ENCODE data around the gene GMDS.

The GMDS gene

GRCh38 chr6:1821164-1821512 lies 424.3 kb downstream of the GMDS start:
- no peak for FAIRE-seq

GRCh38 chr6:1820714-1821113 lies 424.7 kb downstream of the GMDS start:
- no peak for FAIRE-seq

DNA sequence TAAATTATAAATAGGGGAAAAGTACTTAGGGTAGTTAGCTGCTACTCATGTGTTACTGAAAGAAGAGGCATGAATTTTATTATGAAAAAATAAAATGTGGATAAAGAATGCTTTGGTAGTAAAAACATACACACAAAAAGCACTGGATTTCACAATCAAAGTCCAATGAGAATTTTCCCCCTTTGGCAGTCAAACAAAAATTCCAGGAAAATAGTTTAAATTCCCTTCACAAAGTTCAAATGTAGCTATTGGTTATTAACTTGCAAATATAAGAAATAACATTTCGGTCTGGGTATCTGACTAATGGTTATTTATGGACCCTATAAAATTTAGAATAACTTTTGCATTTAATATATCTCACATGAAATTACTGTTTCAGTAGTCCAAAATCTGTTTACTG lies 425.2 kb downstream of the GMDS start:
- no peak for FAIRE-seq

DNA sequence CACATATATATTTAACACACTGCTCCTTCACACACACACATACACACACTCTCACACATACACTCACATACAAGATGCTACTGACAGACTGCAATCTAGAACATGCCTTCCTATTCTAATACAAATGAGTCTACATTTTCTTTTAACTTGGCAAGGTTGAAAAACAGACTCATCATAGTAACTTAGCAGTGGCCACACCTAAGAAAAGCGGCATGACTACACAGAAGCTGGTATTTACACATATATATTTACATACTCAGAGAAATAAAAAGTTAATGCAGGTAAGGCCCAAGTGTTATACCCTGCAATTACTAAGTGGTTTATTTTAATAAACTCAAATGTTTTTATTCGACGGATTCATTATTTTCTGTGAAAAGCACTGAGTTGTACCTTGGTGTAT lies 426.4 kb downstream of the GMDS start:
- no peak for FAIRE-seq

- FAIRE-seq = no peak
These were observed 428.2 kb downstream of the GMDS start for GRCh38 chr6:1817033-1817761.

- FAIRE-seq = no peak
These were observed 429.5 kb downstream of the GMDS start for GRCh38 chr6:1815827-1816452.

DNA sequence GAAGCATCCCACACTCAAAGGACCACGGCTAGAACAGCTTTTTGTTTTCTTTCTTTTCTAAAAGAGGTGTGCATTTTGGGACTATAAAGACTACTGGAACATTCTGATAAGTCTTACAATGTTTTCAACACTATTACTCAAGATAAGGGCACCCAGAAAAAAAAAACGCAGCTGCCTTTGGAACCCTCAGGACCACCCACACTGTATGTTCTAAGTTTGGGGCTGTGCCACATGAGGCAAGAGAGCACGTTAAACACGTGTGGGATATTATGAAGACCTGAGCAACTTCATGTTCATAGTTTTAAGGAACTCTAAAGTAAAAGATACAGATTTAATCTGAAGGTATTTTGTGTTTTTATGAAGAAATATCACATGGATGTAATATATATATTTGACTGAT lies 431.1 kb downstream of the GMDS start:
- FAIRE-seq = no peak

- no peak for FAIRE-seq
These were observed 432.9 kb downstream of the GMDS start for GRCh38 chr6:1812487-1812886.

DNA sequence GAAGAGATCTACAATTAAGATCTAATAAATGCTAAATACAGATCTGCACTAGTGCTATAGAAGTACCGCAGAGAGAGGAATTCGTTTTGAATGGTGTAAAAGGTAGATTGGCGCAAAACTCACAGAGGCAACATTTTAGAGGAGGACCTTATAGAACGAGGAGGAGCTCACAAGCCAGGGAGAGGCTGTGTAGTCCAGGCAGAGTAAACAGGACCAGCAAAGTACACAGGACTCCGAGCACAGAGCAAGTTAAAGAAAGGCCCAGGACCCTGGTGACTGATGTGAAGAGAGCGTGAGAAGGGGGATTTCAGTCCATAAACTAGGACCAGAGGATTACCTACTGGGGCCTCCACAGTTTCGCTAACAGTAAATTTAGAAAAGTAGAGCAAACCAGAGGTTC lies 433.4 kb downstream of the GMDS start:
- no peak for FAIRE-seq

- no peak for FAIRE-seq
These were observed 434.5 kb downstream of the GMDS start for GRCh38 chr6:1810880-1811279.

DNA sequence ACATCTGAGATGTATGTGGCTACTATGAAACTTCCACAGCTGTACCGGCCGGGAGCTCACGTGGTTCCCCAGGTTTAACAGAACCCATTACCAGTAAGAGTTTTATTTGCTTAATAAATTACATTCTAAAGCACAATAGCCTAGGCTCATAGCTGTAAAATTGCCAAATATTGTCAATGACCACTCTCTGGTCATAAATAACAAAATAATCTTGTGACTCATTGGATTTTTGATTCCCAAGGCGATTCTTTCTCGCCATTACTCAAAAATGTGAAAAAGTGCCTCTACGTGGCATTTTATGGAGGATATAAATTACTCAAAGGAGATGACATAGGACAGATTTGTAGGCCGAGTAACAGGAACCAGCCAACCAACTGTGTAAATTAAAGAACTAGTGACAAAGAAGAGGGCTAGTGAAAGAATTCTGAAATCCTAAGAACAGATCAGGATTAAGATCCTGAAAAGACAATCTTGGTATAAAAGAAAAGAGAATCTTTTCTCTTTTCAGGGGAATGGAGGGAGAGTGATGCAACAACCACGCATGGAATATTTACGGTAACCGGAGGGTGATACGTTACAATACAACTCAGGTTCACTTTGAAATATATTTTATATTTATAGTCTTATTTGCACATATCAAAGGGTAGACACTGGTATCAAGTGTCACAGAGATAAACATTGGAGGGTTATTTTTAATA lies 436.0 kb downstream of the GMDS start:
- no peak for FAIRE-seq

DNA sequence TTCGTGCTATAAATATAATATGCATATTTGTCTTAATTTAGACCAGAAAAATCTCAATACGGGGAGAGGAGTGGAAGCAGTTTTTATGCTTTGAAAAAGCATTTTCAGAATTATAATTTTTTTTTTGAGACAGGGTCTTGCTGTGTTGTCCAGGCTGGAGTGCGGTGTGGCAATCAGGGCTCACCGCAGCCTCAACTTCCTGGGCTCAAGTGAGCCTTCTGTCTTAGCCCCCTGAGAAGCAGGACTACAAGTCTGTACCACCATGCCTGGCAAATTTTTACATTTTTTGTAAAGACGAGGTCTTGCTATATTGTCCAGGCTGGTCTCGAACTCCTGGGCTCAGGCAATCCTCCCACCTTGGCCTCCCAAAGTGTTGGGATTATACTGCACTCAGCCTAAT lies 438.5 kb downstream of the GMDS start:
- FAIRE-seq = no peak

GRCh38 chr6:1802491-1803395 lies 442.7 kb downstream of the GMDS start:
- FAIRE-seq = no peak

GRCh38 chr6:1801401-1801800 lies 444.0 kb downstream of the GMDS start:
- FAIRE-seq = no peak

- no peak for FAIRE-seq
These were observed 444.6 kb downstream of the GMDS start for GRCh38 chr6:1800845-1801244.

DNA sequence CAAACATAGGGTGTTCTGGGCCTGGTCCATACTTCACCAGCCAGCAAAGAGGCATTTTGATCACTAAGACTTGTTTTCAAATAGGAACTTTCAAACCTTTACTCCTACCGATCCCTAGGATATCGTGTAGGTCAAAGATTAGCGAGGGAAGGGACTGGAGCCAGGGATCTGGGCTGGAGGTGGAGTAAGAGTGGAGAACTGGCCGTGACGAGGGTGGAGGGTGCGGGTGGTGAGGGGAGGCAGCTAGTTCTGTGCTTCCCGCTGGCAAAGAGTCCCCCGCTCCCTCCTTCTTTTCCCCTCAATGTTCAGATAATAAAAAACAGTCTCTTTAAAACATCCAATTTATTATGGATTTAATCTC lies 446.5 kb downstream of the GMDS start:
- no peak for FAIRE-seq

- FAIRE-seq = no peak
These were observed 447.0 kb downstream of the GMDS start for GRCh38 chr6:1798303-1798964.

GRCh38 chr6:1797801-1798200 lies 447.6 kb downstream of the GMDS start:
- FAIRE-seq = no peak

DNA sequence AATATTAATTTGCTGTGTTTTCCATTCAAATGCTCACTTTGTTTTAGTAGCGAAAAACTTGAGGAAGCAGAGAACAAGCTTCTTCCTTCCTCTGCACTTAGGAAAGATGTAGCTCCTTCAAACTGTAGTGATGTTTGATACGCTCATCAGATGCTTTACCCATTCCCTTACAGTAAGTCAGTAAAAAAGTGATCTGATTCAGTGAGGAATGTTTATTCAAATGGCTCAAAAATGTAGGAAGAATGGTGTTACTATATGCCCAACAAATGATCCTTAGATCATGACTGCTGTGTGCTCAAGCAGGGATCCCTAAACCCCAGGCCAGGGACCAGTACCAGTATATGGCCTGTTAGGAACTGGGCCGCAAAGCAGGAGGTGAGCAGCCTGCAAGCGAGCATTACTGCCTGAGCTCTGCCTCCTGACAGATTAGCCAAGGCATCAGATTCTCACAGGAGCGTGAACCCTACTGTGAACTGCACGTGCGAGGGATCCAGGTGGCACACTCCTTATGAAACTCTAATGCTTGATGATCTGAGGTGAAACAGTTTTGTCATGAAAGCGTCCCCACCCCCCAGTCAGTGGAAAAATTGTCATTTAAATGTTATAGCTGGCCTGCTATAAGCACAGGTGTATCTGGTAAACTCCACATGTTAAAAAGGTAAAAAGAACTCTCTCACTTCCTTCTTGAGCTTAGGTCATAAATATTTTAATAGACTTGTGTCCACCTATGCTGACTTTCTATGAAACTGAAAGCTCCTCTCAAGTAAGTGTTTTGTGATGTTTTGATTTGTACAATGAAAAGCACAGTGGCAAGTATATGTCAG lies 448.5 kb downstream of the GMDS start:
- FAIRE-seq = no peak

GRCh38 chr6:1795910-1796309 lies 449.5 kb downstream of the GMDS start:
- no peak for FAIRE-seq

DNA sequence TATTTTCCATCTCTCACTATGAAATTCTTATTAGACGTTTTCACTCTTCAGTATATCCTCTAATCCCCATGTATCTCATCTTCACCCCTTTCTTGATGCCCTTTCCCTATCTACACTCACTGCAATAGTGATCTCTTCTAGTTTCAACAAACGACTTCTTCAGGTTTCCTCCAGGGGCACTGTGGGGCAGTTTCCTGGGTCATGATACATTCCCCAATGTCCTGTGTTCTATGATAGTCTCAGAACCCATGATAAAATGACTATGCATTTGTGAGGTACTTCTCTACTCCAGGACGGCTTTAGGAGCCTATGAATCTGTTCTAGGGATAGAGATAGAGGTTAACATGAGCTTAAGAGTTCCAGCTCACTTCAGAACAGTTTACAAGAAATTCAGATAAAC lies 452.4 kb downstream of the GMDS start:
- FAIRE-seq = no peak

GRCh38 chr6:1790684-1791083 lies 454.7 kb downstream of the GMDS start:
- FAIRE-seq = no peak

Data from colon (tissue), 2 donors.